Activated gamma-delta T cell treated with Interleukin-2 at 50 U/mL for 16 hours (primary cell): ENCODE data around the gene HS3ST2.
"Not testable (repeated sequence)": the region's sequence is repeated elsewhere in the genome, so short reads cannot be mapped to it uniquely, and the experiment has no call there.

Source experiments
- DNase-seq: peaks from one replicate; pipeline ENCODE4 v3.0.0-alpha.2; 2020

Gene HS3ST2

DNA sequence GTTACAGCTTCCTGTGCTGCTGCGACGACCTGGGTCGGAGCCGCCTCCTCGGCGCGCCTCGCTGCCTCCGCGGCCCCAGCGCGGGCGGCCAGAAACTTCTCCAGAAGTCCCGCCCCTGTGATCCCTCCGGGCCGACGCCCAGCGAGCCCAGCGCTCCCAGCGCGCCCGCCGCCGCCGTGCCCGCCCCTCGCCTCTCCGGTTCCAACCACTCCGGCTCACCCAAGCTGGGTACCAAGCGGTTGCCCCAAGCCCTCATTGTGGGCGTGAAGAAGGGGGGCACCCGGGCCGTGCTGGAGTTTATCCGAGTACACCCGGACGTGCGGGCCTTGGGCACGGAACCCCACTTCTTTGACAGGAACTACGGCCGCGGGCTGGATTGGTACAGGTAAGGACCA lies 746 bp downstream of the HS3ST2 start:
- no peak for DNase-seq

- DNase-seq = no peak
Observed at GRCh38 chr16:22815863-22816262, 1.9 kb downstream of the HS3ST2 start.

- no peak for DNase-seq
Observed at GRCh38 chr16:22816475-22816874, 2.5 kb downstream of the HS3ST2 start.

- not testable (repeated sequence) for DNase-seq
Observed at GRCh38 chr16:22818736-22819135, 4.8 kb downstream of the HS3ST2 start.

DNA sequence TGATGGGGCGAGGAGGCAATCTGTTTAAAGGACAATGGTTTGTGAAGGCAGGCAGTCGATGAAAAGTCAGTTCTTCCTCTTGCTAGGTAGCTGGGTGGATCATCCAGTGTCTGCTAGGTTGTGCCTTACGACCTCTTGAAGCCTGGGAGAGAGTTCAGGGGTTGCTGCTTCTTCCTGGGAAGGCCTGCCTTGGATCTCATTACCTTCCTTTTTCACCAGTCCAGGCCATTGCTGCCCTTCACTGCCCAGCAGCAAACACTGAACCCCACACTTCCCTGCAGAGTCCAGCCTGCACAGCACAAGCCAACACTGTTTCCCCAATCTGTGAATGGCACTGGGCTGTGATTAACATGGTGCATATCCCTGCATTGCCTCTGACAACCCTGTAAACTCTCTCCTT lies 24.7 kb downstream of the HS3ST2 start:
- DNase-seq = no peak

GRCh38 chr16:22842031-22842430 lies 28.1 kb downstream of the HS3ST2 start:
- not testable (repeated sequence) for DNase-seq

- no peak for DNase-seq
Observed at GRCh38 chr16:22843122-22843521, 29.2 kb downstream of the HS3ST2 start.

DNA sequence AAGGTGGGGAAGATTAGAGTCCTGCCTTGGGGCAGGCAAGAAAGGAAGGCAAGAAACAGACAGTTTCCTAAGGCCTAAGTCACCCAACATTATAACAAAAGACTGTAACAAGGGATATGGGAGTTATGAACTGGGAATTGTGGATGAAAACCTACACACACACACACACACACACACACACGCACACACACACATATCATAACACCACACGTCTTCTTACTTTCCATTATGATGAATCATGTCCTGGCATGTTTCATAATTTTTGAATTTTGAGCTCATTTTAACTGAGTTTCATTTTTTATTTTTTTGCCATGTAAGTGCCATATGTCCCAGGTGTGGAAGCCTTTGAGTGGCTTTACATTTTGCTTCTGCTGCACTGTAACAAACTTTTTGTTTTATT lies 29.9 kb downstream of the HS3ST2 start:
- no peak for DNase-seq

DNA sequence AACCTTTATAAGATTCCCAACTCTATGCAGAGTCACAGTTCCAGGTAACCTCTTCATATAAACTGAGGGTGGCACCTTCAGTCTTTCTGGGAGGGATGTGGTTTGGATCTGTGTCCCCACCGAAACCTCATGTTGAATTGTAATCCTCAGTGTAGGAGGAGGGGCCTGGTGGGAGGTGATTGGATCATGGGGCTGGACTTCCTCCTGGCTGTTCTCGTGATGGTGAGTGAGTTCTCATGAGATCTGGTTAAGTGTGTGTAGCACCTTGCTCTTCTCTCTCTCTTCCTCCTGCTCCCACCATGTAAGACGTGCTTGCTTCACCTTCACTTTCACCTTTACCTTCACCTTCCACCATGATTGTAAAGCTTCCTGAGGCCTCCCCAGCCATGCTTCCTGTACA lies 30.5 kb downstream of the HS3ST2 start:
- no peak for DNase-seq

DNA sequence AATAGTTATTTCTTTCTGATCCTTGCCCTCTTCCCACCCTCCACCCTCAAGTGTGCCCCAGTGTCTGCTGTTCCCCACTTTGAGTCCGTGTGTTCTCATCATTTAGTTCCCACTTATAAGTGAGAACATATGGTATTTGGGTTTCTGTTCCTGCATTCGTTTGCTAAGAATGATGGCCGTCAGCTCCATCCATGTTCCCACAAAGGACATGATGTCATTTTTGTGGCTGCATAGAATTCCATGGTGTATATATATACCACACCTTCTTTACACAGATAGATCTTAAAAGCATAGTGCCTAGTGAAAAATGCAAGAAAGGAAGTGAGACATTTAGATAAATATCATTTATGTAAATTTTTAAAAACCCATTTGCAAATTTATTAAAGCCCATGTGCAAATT lies 33.1 kb downstream of the HS3ST2 start:
- DNase-seq = no peak

DNA sequence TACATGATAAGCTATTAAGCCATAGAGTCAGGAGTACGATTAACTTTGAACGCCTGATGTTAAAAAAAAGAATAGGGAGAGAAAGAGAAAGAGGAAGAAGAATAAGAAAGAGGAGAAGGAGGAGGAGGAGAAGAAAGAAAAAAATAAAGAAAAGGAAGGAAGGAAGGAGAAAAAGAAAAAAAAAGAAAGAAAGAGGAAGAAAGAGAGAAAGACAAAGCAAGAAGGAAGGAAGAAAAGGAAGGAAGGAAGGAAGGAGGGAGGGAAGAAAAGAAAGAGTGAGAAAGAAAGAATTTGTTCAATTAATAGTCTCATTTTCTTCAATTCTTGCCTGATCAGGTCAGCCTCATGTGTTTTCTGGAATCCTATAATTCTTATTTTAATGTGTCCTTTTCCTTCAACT lies 33.7 kb downstream of the HS3ST2 start:
- DNase-seq = no peak

GRCh38 chr16:22848451-22848850 lies 34.5 kb downstream of the HS3ST2 start:
- DNase-seq = no peak

DNA sequence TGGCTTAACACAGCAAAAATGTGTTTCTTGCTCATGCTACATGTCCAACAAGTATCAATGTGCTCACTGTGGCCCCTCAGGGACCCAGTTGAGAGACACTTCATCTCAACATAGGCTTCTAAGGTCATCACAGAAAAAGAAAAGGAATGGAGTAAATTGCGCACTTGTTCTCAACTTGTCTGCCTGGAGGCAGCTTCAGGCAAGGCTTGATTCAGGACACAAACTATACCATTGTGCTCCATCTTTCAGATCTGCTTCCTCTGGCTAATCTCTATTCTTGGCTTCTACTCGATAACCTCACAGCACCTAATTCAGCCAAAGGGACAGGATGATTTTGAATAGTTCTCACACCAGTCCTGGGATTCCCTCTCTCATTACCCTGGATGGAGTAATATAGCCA lies 35.6 kb downstream of the HS3ST2 start:
- DNase-seq = no peak

- no peak for DNase-seq
Observed at GRCh38 chr16:22855231-22855630, 41.3 kb downstream of the HS3ST2 start.

- no peak for DNase-seq
Observed at GRCh38 chr16:22857296-22858025, 43.5 kb downstream of the HS3ST2 start.

DNA sequence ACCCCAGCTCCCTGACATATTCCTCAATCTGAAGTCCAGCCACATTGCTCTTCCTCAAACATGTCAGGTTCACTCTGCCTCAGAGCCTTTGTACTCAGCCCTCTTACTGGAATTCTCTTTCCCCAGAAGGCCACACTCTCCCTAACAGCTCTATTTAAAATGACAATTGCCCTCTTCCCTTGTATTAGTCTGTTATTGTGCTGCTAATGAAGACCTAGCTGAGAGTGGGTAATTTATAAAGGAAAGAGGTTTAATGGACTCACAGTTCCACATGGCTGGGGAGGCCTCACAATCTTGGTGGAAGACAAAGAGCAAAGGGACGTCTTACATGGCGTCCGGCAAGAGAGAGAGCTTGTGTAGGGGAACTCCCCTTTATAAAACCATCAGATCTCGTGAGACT lies 46.0 kb downstream of the HS3ST2 start:
- no peak for DNase-seq

- DNase-seq = no peak
Observed at GRCh38 chr16:22861580-22861979, 47.6 kb downstream of the HS3ST2 start.

DNA sequence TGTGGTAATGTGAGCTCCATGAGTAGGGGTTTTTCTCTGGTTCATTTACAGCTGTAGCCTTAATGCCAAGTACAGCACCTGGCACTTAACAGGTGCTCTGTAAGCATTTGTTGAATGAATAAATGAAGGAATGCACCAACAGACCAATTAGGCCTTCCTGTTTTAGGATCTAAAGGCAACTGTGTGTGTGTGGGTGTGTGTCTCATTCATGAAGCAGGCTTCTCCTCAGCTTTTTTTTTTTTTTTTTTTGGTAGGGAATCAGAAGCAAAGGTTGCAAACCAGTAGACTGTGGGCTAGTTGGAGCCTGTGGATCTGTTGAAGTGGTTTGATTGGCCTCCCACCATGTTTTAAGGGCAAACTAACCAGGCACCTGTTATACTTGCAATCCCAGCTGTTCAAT lies 48.1 kb downstream of the HS3ST2 start:
- DNase-seq = no peak

- DNase-seq = no peak
Observed at GRCh38 chr16:22864375-22864774, 50.4 kb downstream of the HS3ST2 start.

DNA sequence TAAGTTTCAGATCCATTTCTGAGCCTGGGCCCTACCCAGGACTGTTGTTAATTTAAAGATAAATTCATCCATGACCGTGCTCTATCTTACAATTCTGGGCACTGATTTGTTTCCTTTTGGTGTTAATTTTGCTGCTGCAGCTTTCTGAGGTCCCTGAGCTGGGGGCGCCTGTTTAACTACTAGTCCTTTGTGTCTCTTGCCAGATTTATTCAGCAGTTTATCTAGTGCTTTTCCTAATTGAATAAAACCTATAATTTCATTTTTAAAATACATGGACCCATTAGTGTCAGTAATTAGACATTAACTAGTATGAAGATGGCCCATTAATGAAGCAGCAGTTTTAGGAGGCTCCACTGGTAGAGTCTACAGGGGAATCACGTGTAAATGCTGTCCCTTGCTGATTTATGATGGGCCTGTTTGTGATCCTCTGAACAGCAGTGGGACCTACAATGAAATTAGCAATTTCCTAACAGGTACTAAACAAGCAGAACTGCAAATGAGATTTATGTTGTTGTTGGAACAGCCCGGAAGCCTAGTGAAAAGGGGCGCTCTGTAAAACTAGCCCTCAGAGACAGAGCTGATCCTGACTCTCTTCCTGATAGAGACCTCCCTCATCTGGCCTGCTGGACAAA lies 54.7 kb downstream of the HS3ST2 start:
- DNase-seq = no peak

- DNase-seq = no peak
Observed at GRCh38 chr16:22871861-22872260, 57.9 kb downstream of the HS3ST2 start.

DNA sequence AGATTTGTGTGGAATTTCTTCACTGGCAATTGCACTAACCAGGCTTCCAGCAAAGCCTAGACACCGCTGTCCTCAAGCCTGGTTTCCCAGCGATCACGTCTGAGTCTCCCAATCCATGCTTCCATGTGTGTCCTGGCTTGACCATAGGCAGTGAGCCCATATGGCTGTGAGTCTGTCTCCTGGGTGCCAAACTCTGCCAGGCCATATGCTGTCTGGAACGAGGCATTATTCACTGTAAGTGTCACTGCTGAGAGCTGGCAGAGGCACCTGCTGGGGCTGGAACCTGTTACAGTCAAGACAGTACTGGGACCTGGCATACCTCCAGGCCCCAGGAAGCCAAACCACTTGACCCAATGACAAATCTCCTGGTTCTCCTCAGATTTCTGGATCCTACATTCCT lies 60.4 kb downstream of the HS3ST2 start:
- no peak for DNase-seq

GRCh38 chr16:22878955-22879354 lies 65.0 kb downstream of the HS3ST2 start:
- DNase-seq = no peak

DNA sequence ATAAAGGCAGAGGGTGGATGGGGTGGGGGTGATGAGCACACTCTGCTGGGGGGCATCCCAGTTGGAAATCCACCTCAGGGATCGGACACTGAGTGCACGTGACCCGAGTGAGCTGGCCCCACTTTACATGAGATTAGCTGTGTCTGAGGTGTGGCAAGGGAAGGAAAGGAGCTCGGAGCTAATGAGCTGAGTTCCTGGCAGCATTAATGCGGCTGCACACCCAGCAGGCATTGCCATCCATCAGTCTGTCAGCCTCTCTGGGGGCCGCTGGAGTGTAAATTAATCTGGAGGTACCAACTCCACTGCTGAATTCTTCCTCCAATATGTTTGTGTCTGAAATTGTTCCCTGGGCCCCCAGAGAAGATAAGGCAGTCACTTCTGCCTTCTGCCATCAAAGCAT lies 65.5 kb downstream of the HS3ST2 start:
- no peak for DNase-seq

- no peak for DNase-seq
Observed at GRCh38 chr16:22882981-22883380, 69.0 kb downstream of the HS3ST2 start.
